Ishikawa (cell line): ENCODE measurements around the gene FARS2.

ENCODE experiments used
- CEBPB ChIP-seq: IDR thresholded peaks from 2 replicates; pipeline ENCODE4 v1.6.1; 2012
- CREB1 ChIP-seq: IDR thresholded peaks from 2 replicates; pipeline ENCODE4 v1.6.1; 2012; ENCODE audit warnings: low read depth
- EGR1 ChIP-seq: IDR thresholded peaks from 2 replicates; pipeline ENCODE4 v1.6.1; 2012
- EP300 ChIP-seq: IDR thresholded peaks from 2 replicates; pipeline ENCODE4 v1.6.1; 2012; ENCODE audit warnings: borderline replicate concordance
- FOXM1 ChIP-seq: IDR thresholded peaks from 2 replicates; pipeline ENCODE4 v1.6.1; 2012; ENCODE audit warnings: low read depth, borderline replicate concordance
- NFIC ChIP-seq: IDR thresholded peaks from 2 replicates; pipeline ENCODE4 v1.6.1; 2012
- RAD21 ChIP-seq: IDR thresholded peaks from 2 replicates; pipeline ENCODE4 v1.6.1; 2012; ENCODE audit warnings: low read depth
- TAF1 ChIP-seq: IDR thresholded peaks from 2 replicates; pipeline ENCODE4 v1.6.1; 2012; ENCODE audit warnings: low read depth, mild to moderate bottlenecking
- TCF12 ChIP-seq: IDR thresholded peaks from 2 replicates; pipeline ENCODE4 v1.6.1; 2012; ENCODE audit warnings: low read depth
- TEAD4 ChIP-seq: IDR thresholded peaks from 2 replicates; pipeline ENCODE4 v1.6.1; 2012
- YY1 ChIP-seq: IDR thresholded peaks from 2 replicates; pipeline ENCODE4 v1.6.1; 2012; ENCODE audit warnings: low read depth
- ZBTB7A ChIP-seq: IDR thresholded peaks from 2 replicates; pipeline ENCODE4 v1.6.1; 2012; ENCODE audit warnings: low read depth
- TF ChIP-seq, protein P1 (sequence below): IDR thresholded peaks from 2 replicates; pipeline ENCODE4 v1.6.1; 2012
- TF ChIP-seq, protein P2 (sequence below): IDR thresholded peaks from 2 replicates; pipeline ENCODE4 v1.6.1; 2012
- TF ChIP-seq, protein P3 (sequence below): IDR thresholded peaks from 2 replicates; pipeline ENCODE4 v1.6.1; 2012; ENCODE audit warnings: low read depth, mild to moderate bottlenecking

The FARS2 gene

DNA sequence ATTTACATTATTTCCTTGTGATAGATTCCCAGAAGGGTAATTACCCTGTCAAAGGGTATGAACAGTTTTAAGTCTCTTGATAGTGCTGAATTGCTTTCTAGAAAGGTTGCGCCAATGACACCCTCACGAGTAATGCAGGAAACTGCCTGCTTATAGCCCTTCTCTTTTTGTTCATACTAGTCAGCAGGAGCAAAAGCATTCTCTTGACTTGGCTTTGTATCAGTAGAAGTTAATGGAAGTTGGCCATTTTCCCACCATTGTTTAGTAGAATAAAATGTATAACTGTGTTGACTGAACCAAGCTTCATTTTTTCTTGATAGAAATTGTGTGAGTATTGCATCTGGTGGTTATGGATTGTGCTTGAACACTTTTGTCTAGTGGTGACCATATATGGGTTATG lies 100.1 kb downstream of the FARS2 start:
- TF ChIP-seq NFIC: peak; percentile 73
- TF ChIP-seq FOXM1: no peak
- no peak for TF ChIP-seq YY1

DNA sequence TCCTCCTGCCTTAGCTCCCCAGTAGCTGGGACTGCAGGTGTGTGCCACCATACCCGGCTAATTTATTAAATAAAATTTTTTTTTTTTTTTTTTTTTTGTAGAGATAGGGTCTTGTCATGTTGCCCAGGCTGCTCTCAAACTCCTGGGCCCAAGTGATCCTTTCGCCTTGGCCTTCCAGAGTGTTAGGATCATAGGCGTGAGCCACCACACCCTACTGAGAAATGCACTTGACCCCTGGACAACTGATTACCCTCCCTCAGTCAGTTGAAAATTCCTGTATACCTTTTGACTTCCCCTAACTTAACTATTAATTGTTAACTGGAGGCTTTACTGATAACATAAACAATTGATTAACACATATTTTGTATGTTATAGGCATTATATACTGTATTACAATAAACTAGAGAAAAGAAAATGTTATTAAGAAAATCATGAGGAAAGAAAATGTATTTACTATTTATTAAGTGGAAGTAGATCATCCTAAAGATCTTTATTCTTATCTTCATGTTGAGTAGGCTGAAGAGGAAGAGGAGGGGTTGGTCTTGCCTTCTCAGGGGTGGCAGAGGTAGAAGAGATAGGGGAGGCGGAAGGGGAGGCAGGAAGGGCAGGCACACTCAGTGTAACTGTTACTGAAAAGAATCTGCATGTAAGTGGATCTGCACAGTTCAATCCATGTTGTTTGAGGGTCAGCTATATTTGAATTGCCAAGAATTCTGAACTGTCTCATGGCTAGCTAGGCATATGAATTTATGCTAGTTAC lies 104.3 kb downstream of the FARS2 start:
- TF ChIP-seq, protein P1, sequence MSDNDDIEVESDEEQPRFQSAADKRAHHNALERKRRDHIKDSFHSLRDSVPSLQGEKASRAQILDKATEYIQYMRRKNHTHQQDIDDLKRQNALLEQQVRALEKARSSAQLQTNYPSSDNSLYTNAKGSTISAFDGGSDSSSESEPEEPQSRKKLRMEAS: no peak
- TF ChIP-seq, protein P2, sequence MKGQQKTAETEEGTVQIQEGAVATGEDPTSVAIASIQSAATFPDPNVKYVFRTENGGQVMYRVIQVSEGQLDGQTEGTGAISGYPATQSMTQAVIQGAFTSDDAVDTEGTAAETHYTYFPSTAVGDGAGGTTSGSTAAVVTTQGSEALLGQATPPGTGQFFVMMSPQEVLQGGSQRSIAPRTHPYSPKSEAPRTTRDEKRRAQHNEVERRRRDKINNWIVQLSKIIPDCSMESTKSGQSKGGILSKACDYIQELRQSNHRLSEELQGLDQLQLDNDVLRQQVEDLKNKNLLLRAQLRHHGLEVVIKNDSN: no peak
- TF ChIP-seq CREB1 (no peak), TCF12 (no peak), YY1 (no peak), FOXM1 (no peak), EP300 (no peak), TAF1 (no peak), TEAD4 (no peak), NFIC (no peak), ZBTB7A (no peak), EGR1 (no peak), RAD21 (no peak)
- TF ChIP-seq, protein P3, sequence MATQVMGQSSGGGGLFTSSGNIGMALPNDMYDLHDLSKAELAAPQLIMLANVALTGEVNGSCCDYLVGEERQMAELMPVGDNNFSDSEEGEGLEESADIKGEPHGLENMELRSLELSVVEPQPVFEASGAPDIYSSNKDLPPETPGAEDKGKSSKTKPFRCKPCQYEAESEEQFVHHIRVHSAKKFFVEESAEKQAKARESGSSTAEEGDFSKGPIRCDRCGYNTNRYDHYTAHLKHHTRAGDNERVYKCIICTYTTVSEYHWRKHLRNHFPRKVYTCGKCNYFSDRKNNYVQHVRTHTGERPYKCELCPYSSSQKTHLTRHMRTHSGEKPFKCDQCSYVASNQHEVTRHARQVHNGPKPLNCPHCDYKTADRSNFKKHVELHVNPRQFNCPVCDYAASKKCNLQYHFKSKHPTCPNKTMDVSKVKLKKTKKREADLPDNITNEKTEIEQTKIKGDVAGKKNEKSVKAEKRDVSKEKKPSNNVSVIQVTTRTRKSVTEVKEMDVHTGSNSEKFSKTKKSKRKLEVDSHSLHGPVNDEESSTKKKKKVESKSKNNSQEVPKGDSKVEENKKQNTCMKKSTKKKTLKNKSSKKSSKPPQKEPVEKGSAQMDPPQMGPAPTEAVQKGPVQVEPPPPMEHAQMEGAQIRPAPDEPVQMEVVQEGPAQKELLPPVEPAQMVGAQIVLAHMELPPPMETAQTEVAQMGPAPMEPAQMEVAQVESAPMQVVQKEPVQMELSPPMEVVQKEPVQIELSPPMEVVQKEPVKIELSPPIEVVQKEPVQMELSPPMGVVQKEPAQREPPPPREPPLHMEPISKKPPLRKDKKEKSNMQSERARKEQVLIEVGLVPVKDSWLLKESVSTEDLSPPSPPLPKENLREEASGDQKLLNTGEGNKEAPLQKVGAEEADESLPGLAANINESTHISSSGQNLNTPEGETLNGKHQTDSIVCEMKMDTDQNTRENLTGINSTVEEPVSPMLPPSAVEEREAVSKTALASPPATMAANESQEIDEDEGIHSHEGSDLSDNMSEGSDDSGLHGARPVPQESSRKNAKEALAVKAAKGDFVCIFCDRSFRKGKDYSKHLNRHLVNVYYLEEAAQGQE: no peak

DNA sequence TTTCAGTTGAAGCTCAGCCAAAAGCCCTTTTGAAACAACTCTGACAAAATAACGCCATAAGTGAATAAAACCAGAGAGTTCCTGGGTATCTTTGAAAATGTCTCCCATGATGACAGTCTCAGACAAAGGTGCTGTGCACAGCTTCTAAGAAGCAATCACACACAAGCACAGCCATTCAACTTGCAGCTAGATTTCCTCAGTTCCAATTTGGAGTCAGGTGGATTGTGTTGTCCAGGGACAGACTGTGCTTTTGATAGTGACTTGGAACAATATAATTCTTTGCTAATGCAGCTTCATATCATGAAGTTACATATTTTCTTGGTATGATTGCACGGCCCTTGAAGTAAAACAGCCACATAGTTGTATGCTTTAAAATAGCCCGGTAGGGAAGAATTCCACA lies 105.6 kb downstream of the FARS2 start:
- TF ChIP-seq, protein P3: no peak
- TF ChIP-seq TCF12: no peak
- no peak for TF ChIP-seq TAF1
- no peak for TF ChIP-seq CREB1
- TF ChIP-seq, protein P2: no peak
- TF ChIP-seq EGR1: no peak

DNA sequence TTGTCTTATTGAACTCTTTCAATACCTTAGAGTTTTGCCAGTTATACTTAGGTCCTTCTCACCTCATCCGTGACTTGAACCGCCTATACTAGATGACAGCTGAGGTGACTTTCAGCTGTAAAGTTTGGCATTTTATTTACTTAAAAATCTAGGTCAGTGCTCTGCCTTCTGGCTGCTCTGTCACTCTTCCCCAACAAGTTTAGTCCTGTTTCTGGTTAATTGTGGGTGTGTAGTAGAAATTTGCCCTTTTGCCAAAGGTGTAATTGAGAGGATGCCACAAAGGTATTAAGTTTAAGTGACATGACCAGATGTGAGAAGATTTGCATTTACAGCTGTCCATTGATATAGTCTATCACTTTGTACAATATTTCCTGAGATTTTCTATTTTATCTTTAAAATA lies 106.2 kb downstream of the FARS2 start:
- TF ChIP-seq TEAD4 (no peak), ZBTB7A (no peak), TAF1 (no peak), NFIC (no peak), EGR1 (no peak), RAD21 (no peak), CREB1 (no peak), EP300 (no peak), FOXM1 (no peak)
- TF ChIP-seq, protein P1: no peak
- TF ChIP-seq, protein P3: no peak

DNA sequence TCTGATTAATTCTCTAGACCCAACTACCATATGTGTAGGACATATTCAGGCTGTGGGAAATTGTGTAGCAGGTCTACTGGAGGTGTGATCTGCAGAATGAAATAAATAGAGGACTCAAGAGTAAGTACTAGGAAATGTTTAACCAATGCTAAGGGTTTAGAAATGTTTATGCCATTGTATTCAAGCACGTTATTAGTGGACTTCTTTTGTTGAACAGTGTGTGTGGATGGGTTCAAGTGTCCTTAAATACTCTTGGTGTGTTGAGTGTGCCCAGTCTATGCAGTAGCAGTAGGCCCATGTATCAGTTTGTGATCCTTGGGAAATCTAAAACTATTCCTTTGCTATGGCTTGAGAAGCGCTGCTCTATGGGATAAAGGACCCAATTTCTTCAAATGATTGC lies 112.1 kb downstream of the FARS2 start:
- no peak for TF ChIP-seq RAD21
- TF ChIP-seq, protein P1: no peak
- TF ChIP-seq ZBTB7A: no peak
- no peak for TF ChIP-seq TEAD4
- TF ChIP-seq, protein P3: no peak
- TF ChIP-seq EP300: no peak
- no peak for TF ChIP-seq CEBPB
- TF ChIP-seq NFIC: no peak
